ENCODE measurements around the gene RTN4RL1. TPM values are rescaled to one million over a fixed set of nuclear protein-coding genes. Genes with fewer than 3 reads are reported as not detected.

Gene RTN4RL1
- total RNA-seq, 1 donor from 2014 or later = not detected

GRCh38 chr17:1909985-1910384 is 115.1 kb downstream of the RTN4RL1 start:
- TF ChIP-seq, protein P1, sequence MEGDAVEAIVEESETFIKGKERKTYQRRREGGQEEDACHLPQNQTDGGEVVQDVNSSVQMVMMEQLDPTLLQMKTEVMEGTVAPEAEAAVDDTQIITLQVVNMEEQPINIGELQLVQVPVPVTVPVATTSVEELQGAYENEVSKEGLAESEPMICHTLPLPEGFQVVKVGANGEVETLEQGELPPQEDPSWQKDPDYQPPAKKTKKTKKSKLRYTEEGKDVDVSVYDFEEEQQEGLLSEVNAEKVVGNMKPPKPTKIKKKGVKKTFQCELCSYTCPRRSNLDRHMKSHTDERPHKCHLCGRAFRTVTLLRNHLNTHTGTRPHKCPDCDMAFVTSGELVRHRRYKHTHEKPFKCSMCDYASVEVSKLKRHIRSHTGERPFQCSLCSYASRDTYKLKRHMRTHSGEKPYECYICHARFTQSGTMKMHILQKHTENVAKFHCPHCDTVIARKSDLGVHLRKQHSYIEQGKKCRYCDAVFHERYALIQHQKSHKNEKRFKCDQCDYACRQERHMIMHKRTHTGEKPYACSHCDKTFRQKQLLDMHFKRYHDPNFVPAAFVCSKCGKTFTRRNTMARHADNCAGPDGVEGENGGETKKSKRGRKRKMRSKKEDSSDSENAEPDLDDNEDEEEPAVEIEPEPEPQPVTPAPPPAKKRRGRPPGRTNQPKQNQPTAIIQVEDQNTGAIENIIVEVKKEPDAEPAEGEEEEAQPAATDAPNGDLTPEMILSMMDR (IDR thresholded peaks at IDR 0.05; ENCODE audit: insufficient read depth, low read length, poor library complexity, severe bottlenecking) = no peak
- DNase-seq (ENCODE audit: low read depth) = no peak
- Histone ChIP-seq H3K27me3 (ENCODE audit: control insufficient read depth, insufficient read depth, low read length) (peaks cover 70% of the 10 kb centered on the region), H3K4me3 (ENCODE audit: low read depth, low read length) (no peak overlapping the region), H3K36me3 (ENCODE audit: control insufficient read depth, insufficient read depth, low read length) (no peaks in the 10 kb centered on the region)

- TF ChIP-seq, protein P1 (IDR thresholded peaks at IDR 0.05; ENCODE audit: insufficient read depth, low read length, poor library complexity, severe bottlenecking) = peak; percentile 79
- peak; percentile 23 for DNase-seq (ENCODE audit: low read depth)
- Histone ChIP-seq H3K36me3 (ENCODE audit: control insufficient read depth, insufficient read depth, low read length) (no peaks in the 10 kb centered on the region), H3K27me3 (ENCODE audit: control insufficient read depth, insufficient read depth, low read length) (peaks cover 70% of the 10 kb centered on the region), H3K4me3 (ENCODE audit: low read depth, low read length) (no peak overlapping the region)
These were observed 116.3 kb downstream of the RTN4RL1 start for GRCh38 chr17:1908699-1909309.

DNA sequence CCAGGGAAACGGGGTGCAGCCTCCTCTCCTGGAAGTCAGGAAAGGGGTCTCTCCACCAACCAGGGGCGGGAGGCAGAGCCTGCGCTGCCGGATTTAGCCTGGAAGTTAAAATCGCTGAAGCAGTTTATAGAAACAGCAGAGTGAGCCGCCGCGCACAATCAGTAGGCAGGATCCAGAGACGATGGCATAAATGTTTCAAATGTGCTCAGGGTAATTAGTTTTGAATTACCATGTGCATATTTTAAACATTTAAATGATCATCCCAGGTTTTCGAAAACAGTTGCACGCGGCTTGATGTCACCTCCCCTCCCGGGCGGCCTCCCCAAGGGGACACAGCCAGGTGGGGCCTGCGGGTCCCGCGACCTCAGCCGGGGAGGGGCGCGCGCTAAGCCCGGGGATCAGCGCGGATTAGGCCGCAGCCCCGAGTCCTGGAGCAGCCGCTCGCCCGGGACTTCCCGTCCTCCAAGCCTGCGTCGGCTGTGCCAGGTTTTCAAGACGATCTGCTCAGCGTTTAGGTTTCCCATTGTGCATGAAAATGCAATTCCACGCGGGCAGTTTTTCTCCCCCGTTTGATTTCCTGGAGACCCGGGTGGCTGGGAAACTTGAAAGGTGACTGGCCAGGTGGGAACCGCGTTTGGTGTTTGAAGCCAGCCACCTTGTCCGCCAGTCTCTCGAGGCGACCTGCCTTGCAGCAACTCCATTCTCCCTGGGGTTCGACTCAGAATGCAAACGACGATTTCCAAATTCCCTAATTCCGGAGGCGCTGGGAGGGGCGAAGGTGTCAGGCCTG is 117.0 kb downstream of the RTN4RL1 start:
- TF ChIP-seq, protein P1 (IDR thresholded peaks at IDR 0.05; ENCODE audit: insufficient read depth, low read length, poor library complexity, severe bottlenecking) = no peak
- Histone ChIP-seq H3K36me3 (ENCODE audit: control insufficient read depth, insufficient read depth, low read length) (no peaks in the 10 kb centered on the region), H3K27me3 (ENCODE audit: control insufficient read depth, insufficient read depth, low read length) (peaks cover 65% of the 10 kb centered on the region), H3K4me3 (ENCODE audit: low read depth, low read length) (no peak overlapping the region)
- no peak for DNase-seq (ENCODE audit: low read depth)

DNA sequence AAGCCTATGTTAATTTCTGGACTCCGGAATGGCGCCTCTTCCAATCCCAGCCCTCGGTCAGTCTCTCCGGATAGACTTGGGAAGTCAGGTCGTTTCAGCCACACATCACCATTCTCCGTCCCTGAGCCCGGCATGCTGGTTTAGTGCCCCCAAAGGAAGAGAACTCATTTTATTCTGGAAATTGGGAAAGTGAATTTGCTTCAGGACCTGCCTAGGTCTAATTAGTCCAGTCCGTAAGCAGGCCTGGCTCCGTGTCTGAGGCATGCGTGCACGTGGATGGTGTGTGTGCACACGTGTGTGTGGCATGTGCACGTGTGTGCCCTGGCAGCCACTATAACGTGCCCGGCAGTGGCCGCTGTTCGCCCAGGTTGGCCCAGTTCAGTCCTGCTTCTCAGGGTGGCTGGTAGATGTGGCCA is 117.9 kb downstream of the RTN4RL1 start:
- Histone ChIP-seq H3K36me3 (ENCODE audit: control insufficient read depth, insufficient read depth, low read length) (no peaks in the 10 kb centered on the region), H3K4me3 (ENCODE audit: low read depth, low read length) (no peak overlapping the region), H3K27me3 (ENCODE audit: control insufficient read depth, insufficient read depth, low read length) (peaks cover 60% of the 10 kb centered on the region)
- no peak for DNase-seq (ENCODE audit: low read depth)
- TF ChIP-seq, protein P1 (IDR thresholded peaks at IDR 0.05; ENCODE audit: insufficient read depth, low read length, poor library complexity, severe bottlenecking) = peak; percentile 11

DNA sequence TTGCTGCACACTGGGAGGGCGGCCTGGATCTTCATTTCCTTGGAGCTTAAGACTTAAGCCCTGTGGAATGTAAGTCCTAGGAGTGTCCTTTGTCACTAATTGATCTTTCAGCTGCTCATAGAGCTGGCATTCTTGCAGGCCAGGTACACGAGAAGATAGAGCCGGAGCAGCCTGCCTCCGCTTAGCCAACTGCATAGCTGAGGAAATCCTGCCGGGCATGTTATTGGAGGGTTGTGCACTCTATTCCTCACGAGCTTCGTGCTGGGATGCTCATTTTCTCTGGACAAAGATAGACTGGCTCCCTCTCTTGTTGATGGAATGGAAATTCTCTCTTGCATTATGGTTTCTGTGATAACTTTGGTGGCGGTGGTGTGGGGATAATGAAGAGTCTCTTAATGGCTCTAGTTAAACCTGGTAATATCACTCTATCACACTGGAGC is 118.5 kb downstream of the RTN4RL1 start:
- Histone ChIP-seq H3K36me3 (ENCODE audit: control insufficient read depth, insufficient read depth, low read length) (no peaks in the 10 kb centered on the region), H3K27me3 (ENCODE audit: control insufficient read depth, insufficient read depth, low read length) (peaks cover 56% of the 10 kb centered on the region), H3K4me3 (ENCODE audit: low read depth, low read length) (no peak overlapping the region)
- TF ChIP-seq, protein P1 (IDR thresholded peaks at IDR 0.05; ENCODE audit: insufficient read depth, low read length, poor library complexity, severe bottlenecking) = no peak
- DNase-seq (ENCODE audit: low read depth) = no peak
